CD4-positive, alpha-beta T cell treated with Interleukin-17A for 1 hour (primary cell): ENCODE data around the gene SLC25A28.

ENCODE experiments used
- DNase-seq: peaks from one replicate; pipeline ENCODE4 v3.0.0-alpha.2; 2020

The SLC25A28 gene

GRCh38 chr10:99583687-99584086 lies 36.6 kb downstream of the SLC25A28 start:
- DNase-seq: no peak

DNA sequence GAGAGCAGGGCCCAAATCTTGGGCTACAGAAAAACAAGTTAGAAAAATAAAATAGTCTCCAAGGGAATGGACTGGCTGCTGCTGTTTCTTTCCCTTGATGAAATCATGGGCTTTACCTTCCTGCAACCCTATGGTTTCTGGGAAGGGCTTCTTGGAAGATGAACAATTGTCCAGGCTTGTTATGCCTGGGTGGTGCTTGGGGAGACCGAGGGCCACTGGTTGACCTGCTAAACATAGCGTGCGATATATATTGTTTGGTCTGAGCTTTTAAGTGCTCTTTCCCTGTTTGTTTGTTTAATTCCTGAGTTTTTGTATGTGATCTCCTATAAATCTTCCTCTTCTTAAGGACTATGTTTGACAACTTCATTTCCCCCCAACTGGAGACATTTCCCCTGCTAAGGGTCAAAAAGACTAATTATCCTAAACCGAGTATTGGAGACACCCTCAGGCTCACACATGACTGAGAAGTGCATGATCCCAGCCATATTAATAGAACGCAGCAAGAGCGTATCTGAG lies 37.9 kb downstream of the SLC25A28 start:
- DNase-seq: no peak

DNA sequence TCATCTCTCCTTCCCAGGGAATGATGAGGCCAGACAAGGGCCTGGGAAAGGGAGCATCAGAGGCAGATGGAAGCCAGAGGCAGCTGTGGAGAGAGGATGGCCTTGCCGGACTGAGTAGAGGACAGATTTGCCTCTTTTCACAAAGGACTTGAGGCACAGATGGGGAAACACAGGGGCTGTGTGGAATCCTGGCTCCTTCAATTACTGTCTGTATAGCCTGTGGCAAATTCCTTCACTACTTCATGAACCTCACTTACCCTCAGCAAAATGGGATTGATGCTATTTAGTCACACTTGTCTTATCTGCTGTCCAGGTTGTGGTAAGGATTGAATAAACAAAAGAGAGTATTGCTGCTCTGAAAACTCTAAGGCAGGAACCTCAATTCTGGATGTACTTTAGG lies 40.3 kb downstream of the SLC25A28 start:
- no peak for DNase-seq

GRCh38 chr10:99573790-99574189 lies 46.4 kb downstream of the SLC25A28 start:
- no peak for DNase-seq

DNA sequence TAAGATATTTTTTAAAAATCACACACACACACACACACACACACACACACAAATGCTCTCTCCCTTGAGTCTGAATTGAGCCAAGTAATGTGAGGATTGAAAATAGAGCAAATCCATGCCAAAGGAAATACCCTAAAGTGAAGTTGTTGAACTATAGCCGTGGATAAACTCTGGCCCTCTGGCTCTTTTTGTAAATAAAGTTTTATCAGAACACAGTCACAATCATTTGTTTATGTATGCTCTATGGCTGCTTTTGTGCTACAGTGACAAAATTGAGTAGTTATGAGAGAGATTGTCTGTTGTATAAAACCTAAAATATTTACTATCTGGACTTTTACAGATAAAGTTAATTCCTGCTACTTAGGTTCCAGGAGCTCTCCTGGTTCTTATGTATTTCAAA lies 48.4 kb downstream of the SLC25A28 start:
- no peak for DNase-seq

DNA sequence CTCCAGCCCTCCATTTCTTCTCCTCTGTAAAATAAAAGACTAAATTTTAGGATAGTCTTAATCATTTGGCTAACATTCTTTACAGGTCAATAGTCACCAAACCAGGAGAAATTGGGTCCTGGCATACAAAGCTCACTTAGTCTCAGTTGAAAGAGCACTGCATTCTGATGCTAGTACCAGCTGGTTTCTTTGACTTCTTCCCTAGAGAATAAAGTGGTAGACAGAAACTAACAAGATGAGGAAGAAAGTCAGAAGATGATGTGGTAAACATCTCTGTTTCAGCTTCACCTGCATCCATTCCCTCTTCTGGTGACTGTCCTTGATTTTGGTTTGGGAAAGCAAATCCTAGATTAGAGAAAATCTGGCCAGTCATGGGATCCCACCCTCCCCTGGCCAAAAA lies 50.3 kb downstream of the SLC25A28 start:
- DNase-seq: no peak

DNA sequence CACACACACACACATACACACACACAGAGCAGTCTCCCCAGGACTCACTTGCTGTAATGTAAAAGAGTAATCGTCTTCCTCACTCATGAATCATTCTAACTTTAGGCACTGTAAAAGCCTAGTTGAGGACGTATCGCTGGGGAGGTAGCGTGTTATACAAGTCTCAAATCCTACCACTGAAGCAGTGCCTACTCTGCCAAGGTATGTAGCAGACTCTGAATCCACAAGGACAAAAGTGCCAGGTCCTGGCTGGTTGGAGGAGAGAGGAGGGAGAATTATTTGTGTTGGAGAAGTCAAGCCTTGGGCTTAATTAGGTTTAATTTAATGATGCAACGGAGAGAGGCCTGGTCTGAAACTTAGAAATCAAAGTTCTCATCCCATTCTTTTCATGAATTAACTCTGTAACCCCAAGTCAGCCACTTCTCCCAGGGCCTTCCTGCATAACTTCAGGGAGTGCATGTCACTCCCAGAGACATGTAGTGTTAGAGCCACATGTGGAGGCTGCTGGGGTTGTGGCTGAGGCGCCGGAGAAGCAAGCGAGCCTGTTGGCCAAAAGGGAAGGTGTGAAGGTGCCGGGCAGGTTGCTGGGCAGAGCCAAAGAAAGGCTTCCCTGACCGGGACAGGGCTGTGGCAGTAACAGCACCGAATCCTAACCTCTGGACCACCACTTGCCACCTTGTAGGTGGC lies 50.8 kb downstream of the SLC25A28 start:
- no peak for DNase-seq

- no peak for DNase-seq
Observed at GRCh38 chr10:99565166-99565565, 55.1 kb downstream of the SLC25A28 start.

- DNase-seq: no peak
Observed at GRCh38 chr10:99564361-99564760, 55.9 kb downstream of the SLC25A28 start.

- no peak for DNase-seq
Observed at GRCh38 chr10:99562631-99563030, 57.6 kb downstream of the SLC25A28 start.
